T-cell (primary cell): Measurements from ENCODE around the gene ZNF521. TPM values are rescaled to one million over a fixed set of nuclear protein-coding genes. Genes with fewer than 3 reads are reported as not detected.

Source experiments
- ATAC-seq, 4 experiments: fragments of 200-7000 bp in 3 of 4; fragments of 150-1000 bp in 1 of 4; cut with Tn5 transposase; replicated peaks in 1 of 4; 1 replicate in 3 of 4; 2 replicates in 1 of 4; pipeline ENCODE4 v1.10.0; 2021; ENCODE audit warnings: moderate library complexity in 3 of 4, mild to moderate bottlenecking in 2 of 4, moderate number of reproducible peaks in 1 of 4
- CTCF ChIA-PET, 2 donors: fragments of 300-600 bp; sonication (Branson Sonifier 250); formaldehyde crosslinking; loops; one replicate each; lab custom pipeline; 2022; ENCODE audit warnings: antibody characterized with exemption in 2 of 2; lab: Charles Lee
- POLR2A ChIA-PET, 2 donors: fragments of 300-600 bp; sonication (Branson Sonifier 250); formaldehyde crosslinking; loops; one replicate each; lab custom pipeline; 2022; ENCODE audit warnings: antibody characterized with exemption in 2 of 2; lab: Charles Lee
- DNase-seq, 35 experiments: peaks; one replicate each; pipeline versions ENCODE4 v3.0.0 to v3.0.0-alpha.2; 2013 to 2023
- H3K27ac ChIP-seq: one replicate; pipeline ENCODE4 v1.5.1; 2013; ENCODE audit warnings: low read length
- H3K27me3 ChIP-seq, 2 experiments: replicated peaks in 1 of 2; 1 replicate in 1 of 2; 2 replicates in 1 of 2; pipeline versions ENCODE4 v1.6.1 to v1.7.0; 2013; ENCODE audit warnings: low read length in 1 of 2, mixed read lengths in 1 of 2; ENCODE audit not compliant: control insufficient read depth in 2 of 2, insufficient read depth in 2 of 2; ENCODE audit errors: extremely low read depth in 1 of 2
- H3K36me3 ChIP-seq, 2 donors: 1 replicate in 1 of 2; 2 replicates in 1 of 2; pipeline versions ENCODE4 v1.6.1 to v1.7.0; 2013; ENCODE audit warnings: low read length in 1 of 2; ENCODE audit not compliant: control insufficient read depth in 2 of 2, insufficient read depth in 1 of 2; ENCODE audit errors: extremely low read depth in 1 of 2
- H3K4me1 ChIP-seq, 2 experiments: 1 replicate in 1 of 2; 2 replicates in 1 of 2; pipeline versions ENCODE4 v1.6.1 to v1.7.0; 2013; ENCODE audit warnings: low read length in 2 of 2, mixed read lengths in 1 of 2; ENCODE audit not compliant: insufficient read depth in 2 of 2, control insufficient read depth in 1 of 2; ENCODE audit errors: extremely low read depth in 1 of 2
- H3K4me3 ChIP-seq, 2 donors: 1 replicate in 1 of 2; 2 replicates in 1 of 2; pipeline versions ENCODE4 v1.5.1 to v1.7.0; 2013; ENCODE audit warnings: mild to moderate bottlenecking in 2 of 2, low read length in 1 of 2, moderate library complexity in 1 of 2; ENCODE audit not compliant: control insufficient read depth in 1 of 2; ENCODE audit errors: extremely low read depth in 1 of 2
- H3K9me3 ChIP-seq: 2 replicates; pipeline ENCODE4 v1.7.0; 2013
- H3K27ac Mint-ChIP-seq, 2 donors: one replicate each; pipeline ENCODE4 v1.8.0; 2020 to 2021; ENCODE audit warnings: mild to moderate bottlenecking in 2 of 2, mixed read lengths in 2 of 2
- H3K27me3 Mint-ChIP-seq, 2 donors: one replicate each; pipeline ENCODE4 v1.8.0; 2021 to 2022; ENCODE audit warnings: mixed read lengths in 2 of 2
- H3K36me3 Mint-ChIP-seq: one replicate; pipeline ENCODE4 v1.8.0; 2021; ENCODE audit warnings: mixed read lengths
- H3K4me1 Mint-ChIP-seq, 3 donors: one replicate each; pipeline ENCODE4 v1.8.0; 2020 to 2022; ENCODE audit warnings: mixed read lengths in 3 of 3, mild to moderate bottlenecking in 1 of 3
- H3K4me3 Mint-ChIP-seq, 3 donors: one replicate each; pipeline ENCODE4 v1.8.0; 2020 to 2022; ENCODE audit warnings: mild to moderate bottlenecking in 3 of 3, mixed read lengths in 3 of 3, moderate library complexity in 3 of 3
- H3K9me3 Mint-ChIP-seq, 3 donors: one replicate each; pipeline ENCODE4 v1.8.0; 2020 to 2022; ENCODE audit warnings: mixed read lengths in 3 of 3
- WGBS: methylation state at CpG from one replicate; pipeline ENCODE4 v1.1.5; 2013; ENCODE audit warnings: missing lambda C conversion rate; ENCODE audit not compliant: insufficient coverage; 5-methylcytosine and 5-hydroxymethylcytosine counted together
- total RNA-seq, 35 experiments: library from RNA in 6 of 35; stranded (reverse) in 6 of 35; fragments of 120-200 nt in 1 of 35; gene quantifications; one replicate each; pipeline versions ENCODE4 v1.2.1 to v1.2.4 and lab custom pipeline; 2013 to 2026

Gene ZNF521
- total RNA-seq, 5 donors from 2014 or later (not counting 1 experiment from before 2014, with no cell fraction given), result 0.30 to 2.3 (median 1.4) TPM

DNA sequence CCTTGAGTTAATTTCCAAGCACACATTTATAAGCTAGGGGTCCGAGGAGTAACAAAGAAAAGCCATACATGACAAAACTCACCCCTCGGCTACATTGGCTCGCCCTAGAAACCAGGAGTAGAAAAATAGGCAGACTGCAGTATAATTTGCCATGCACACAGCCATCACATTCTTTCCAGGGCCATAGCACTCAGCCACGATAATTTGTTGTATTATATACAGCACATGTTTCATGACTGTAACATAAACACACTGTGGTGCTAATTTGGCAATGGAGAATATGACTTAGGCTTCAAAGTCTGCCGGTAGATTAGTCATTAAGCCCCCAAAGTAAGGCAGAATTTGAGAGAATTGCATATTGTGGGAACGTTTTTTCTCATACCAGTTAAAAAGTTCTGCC, 254.9 kb downstream of the ZNF521 start:
- no peak overlapping the region for H3K4me3 ChIP-seq
- ATAC-seq (no peak), DNase-seq (no peak)
- H3K27ac ChIP-seq, result no peak overlapping the region
- no peaks in the 10 kb centered on the region for H3K4me1 Mint-ChIP-seq
- POLR2A ChIA-PET, result no interaction called here
- H3K27ac Mint-ChIP-seq, result no peak overlapping the region
- H3K36me3 ChIP-seq, result no peaks in the 10 kb centered on the region
- H3K27me3 Mint-ChIP-seq, result peaks cover 0 to 3% of the 10 kb centered on the region in 2 donors
- H3K4me1 ChIP-seq, result no peaks in the 10 kb centered on the region
- H3K27me3 ChIP-seq, result no peaks in the 10 kb centered on the region
- no peaks in the 10 kb centered on the region for H3K9me3 ChIP-seq
- no peak overlapping the region for H3K4me3 Mint-ChIP-seq
- CTCF ChIA-PET, result no interaction called here
- no peaks in the 10 kb centered on the region for H3K36me3 Mint-ChIP-seq
- 83% methylated on average over 1 of the region's 6 CpGs for WGBS
- H3K9me3 Mint-ChIP-seq, result no peaks in the 10 kb centered on the region

GRCh38 chr18:25093141-25093540, 258.8 kb downstream of the ZNF521 start:
- Mint-ChIP-seq H3K4me1 (no peaks in the 10 kb centered on the region), H3K36me3 (no peaks in the 10 kb centered on the region), H3K4me3 (no peak overlapping the region), H3K9me3 (no peaks in the 10 kb centered on the region), H3K27me3 (no peaks in the 10 kb centered on the region), H3K27ac (no peak overlapping the region)
- ChIA-PET POLR2A (no interaction called here), CTCF (no interaction called here)
- ATAC-seq, result no peak
- H3K4me1 ChIP-seq, result no peaks in the 10 kb centered on the region
- H3K36me3 ChIP-seq, result no peaks in the 10 kb centered on the region
- H3K4me3 ChIP-seq, result no peak overlapping the region
- no peaks in the 10 kb centered on the region for H3K27me3 ChIP-seq
- H3K27ac ChIP-seq, result no peak overlapping the region
- DNase-seq, result no peak
- H3K9me3 ChIP-seq, result no peaks in the 10 kb centered on the region
- WGBS, result no CpG with 5 or more reads among the region's 3 CpGs

DNA sequence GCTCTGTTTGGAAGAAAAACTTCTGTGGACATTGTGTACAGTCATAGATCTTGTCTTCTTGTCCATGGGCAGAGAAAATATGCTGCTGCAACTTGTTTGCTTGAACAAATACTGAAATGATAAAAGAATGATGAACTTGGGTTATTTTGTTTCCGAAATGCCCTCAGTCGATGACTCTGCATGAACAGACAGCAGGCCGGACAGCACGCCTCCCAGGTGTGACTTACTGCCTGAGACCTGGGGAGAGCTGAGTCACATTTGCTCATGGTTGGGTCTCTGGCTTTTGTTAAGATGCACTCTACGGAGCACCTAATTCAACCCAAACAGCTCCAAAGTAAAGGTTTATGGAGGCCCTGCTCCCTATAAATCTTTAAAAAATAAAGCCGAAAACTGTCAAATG, 262.5 kb downstream of the ZNF521 start:
- DNase-seq (no peak), ATAC-seq (no peak)
- no peaks in the 10 kb centered on the region for H3K36me3 ChIP-seq
- H3K36me3 Mint-ChIP-seq, result no peaks in the 10 kb centered on the region
- H3K27ac ChIP-seq, result no peak overlapping the region
- H3K4me3 ChIP-seq, result no peak overlapping the region
- H3K27me3 Mint-ChIP-seq, result no peaks in the 10 kb centered on the region
- H3K9me3 Mint-ChIP-seq, result no peaks in the 10 kb centered on the region
- H3K4me1 Mint-ChIP-seq, result no peaks in the 10 kb centered on the region
- H3K9me3 ChIP-seq, result no peaks in the 10 kb centered on the region
- ChIA-PET POLR2A (no interaction called here), CTCF (no interaction called here)
- WGBS, result 92% methylated on average over 5 of the region's 6 CpGs
- no peaks in the 10 kb centered on the region for H3K27me3 ChIP-seq
- H3K4me1 ChIP-seq, result no peaks in the 10 kb centered on the region
- H3K27ac Mint-ChIP-seq, result no peak overlapping the region
- H3K4me3 Mint-ChIP-seq, result no peak overlapping the region

- Histone ChIP-seq H3K36me3 (no peaks in the 10 kb centered on the region), H3K4me1 (no peaks in the 10 kb centered on the region), H3K4me3 (no peak overlapping the region), H3K9me3 (no peaks in the 10 kb centered on the region), H3K27me3 (no peaks in the 10 kb centered on the region), H3K27ac (no peak overlapping the region)
- no CpG with 5 or more reads among the region's 2 CpGs for WGBS
- ATAC-seq, result no peak
- Mint-ChIP-seq H3K27ac (no peak overlapping the region), H3K27me3 (no peaks in the 10 kb centered on the region), H3K4me3 (no peak overlapping the region), H3K4me1 (no peaks in the 10 kb centered on the region), H3K36me3 (no peaks in the 10 kb centered on the region), H3K9me3 (no peaks in the 10 kb centered on the region)
- ChIA-PET POLR2A (no interaction called here), CTCF (interaction anchor here in 1 of 2 donors (0.6 kb wide), 1 partner anchor 1247 kb away, joined by 3 read pairs; no protein-coding TSS in a partner anchor)
- no peak for DNase-seq
These were observed 265.1 kb downstream of the ZNF521 start for GRCh38 chr18:25086876-25087275.

DNA sequence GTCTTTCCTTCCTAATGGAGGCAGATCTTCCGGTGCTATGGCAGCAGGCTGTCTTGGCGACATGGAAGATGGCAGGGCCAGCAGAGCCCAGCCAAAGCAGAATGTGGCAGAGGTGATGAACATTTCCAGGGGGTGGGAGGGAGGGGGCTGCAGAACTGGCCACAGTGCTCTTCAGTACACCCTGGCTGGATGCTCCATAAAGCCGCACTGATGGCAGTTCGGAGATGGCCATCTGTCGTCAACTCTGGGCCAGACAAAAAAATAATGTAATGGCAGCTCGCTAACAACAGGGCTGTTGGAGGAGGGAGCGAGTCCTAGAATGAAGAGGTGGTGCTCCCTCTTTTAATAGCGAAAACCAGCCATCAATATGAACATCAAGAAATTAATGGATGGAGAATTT, 271.0 kb downstream of the ZNF521 start:
- Histone ChIP-seq H3K27me3 (no peaks in the 10 kb centered on the region), H3K4me1 (no peaks in the 10 kb centered on the region), H3K27ac (no peak overlapping the region), H3K4me3 (no peak overlapping the region), H3K9me3 (no peaks in the 10 kb centered on the region), H3K36me3 (no peaks in the 10 kb centered on the region)
- ChIA-PET POLR2A (no interaction called here), CTCF (no interaction called here)
- Mint-ChIP-seq H3K4me1 (no peaks in the 10 kb centered on the region), H3K36me3 (no peaks in the 10 kb centered on the region), H3K27me3 (no peaks in the 10 kb centered on the region), H3K27ac (no peak overlapping the region), H3K4me3 (no peak overlapping the region), H3K9me3 (no peaks in the 10 kb centered on the region)
- no peak for DNase-seq
- 100% methylated on average over 2 of the region's 8 CpGs for WGBS
- ATAC-seq, result no peak

DNA sequence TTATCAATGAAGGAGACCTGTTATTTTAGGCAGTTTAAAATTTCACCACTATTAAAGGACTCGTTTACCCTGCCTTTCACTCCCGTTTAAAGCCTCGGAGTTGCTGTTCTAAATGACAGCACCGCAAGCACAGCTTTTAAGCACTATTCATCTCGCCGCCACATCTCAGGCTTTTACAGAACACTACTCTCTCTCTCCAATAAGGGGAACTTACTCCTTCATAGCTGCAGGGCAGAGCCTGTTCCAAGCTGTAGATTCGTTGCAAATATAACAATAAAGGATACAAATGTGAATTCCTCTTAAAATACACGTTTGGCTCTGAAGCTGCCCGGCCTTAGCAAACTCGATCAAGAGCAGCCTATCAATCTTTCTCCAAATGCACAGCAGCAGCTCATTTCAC, 271.8 kb downstream of the ZNF521 start:
- CTCF ChIA-PET, result no interaction called here
- ATAC-seq (no peak), DNase-seq (no peak)
- no peaks in the 10 kb centered on the region for H3K36me3 ChIP-seq
- H3K27me3 Mint-ChIP-seq, result no peaks in the 10 kb centered on the region
- no peaks in the 10 kb centered on the region for H3K9me3 ChIP-seq
- 75% methylated on average over 9 of the region's 10 CpGs for WGBS
- no peaks in the 10 kb centered on the region for H3K4me1 ChIP-seq
- no peaks in the 10 kb centered on the region for H3K36me3 Mint-ChIP-seq
- POLR2A ChIA-PET, result no interaction called here
- no peaks in the 10 kb centered on the region for H3K9me3 Mint-ChIP-seq
- H3K4me3 Mint-ChIP-seq, result no peak overlapping the region
- H3K27me3 ChIP-seq, result no peaks in the 10 kb centered on the region
- H3K27ac Mint-ChIP-seq, result no peak overlapping the region
- no peak overlapping the region for H3K27ac ChIP-seq
- H3K4me3 ChIP-seq, result no peak overlapping the region
- H3K4me1 Mint-ChIP-seq, result no peaks in the 10 kb centered on the region
